Trophoblast cell (in vitro differentiated cells and primary cell): Measurements from ENCODE around the gene PRPF40A.

Experiments
- DNase-seq, 2 donors: peaks; one replicate each; pipeline ENCODE4 v3.0.0-alpha.2; 2016
- H2AFZ ChIP-seq: 2 replicates; pipeline ENCODE4 v1.6.1; 2013; ENCODE audit warnings: low read length, moderate library complexity, mild to moderate bottlenecking; ENCODE audit not compliant: insufficient read depth, poor library complexity
- H2AK5ac ChIP-seq: 2 replicates; pipeline ENCODE4 v1.6.1; 2013; ENCODE audit warnings: mild to moderate bottlenecking, low read length
- H2BK120ac ChIP-seq: 2 replicates; pipeline ENCODE4 v1.6.1; 2013; ENCODE audit warnings: low read length, mild to moderate bottlenecking, moderate library complexity; ENCODE audit not compliant: insufficient read depth, poor library complexity
- H2BK12ac ChIP-seq: 2 replicates; pipeline ENCODE4 v1.6.1; 2013; ENCODE audit warnings: mild to moderate bottlenecking, low read length, moderate library complexity
- H2BK5ac ChIP-seq: 2 replicates; pipeline ENCODE4 v1.6.1; 2013; ENCODE audit warnings: low read length, low read depth, moderate library complexity, mild to moderate bottlenecking; ENCODE audit not compliant: poor library complexity
- H3K14ac ChIP-seq: 2 replicates; pipeline ENCODE4 v1.6.1; 2013; ENCODE audit warnings: mild to moderate bottlenecking, low read length
- H3K18ac ChIP-seq: 2 replicates; pipeline ENCODE4 v1.6.1; 2013; ENCODE audit warnings: mild to moderate bottlenecking, low read length
- H3K23ac ChIP-seq: 2 replicates; pipeline ENCODE4 v1.6.1; 2013; ENCODE audit warnings: low read length
- H3K27ac ChIP-seq: 2 replicates; pipeline ENCODE4 v1.5.1; 2013; ENCODE audit warnings: low read depth, mild to moderate bottlenecking, inconsistent platforms, low read length, moderate library complexity
- H3K27me3 ChIP-seq: 2 replicates; pipeline ENCODE4 v1.6.1; 2013; ENCODE audit warnings: inconsistent platforms, mild to moderate bottlenecking, low read length, moderate library complexity; ENCODE audit not compliant: insufficient read depth
- H3K36me3 ChIP-seq, 2 experiments: 1 replicate in 1 of 2; 2 replicates in 1 of 2; pipeline ENCODE4 v1.6.1; 2013; ENCODE audit warnings: low read length in 2 of 2, mild to moderate bottlenecking in 2 of 2, moderate library complexity in 1 of 2; ENCODE audit not compliant: insufficient read depth in 2 of 2, control insufficient read depth in 1 of 2
- H3K4ac ChIP-seq: 2 replicates; pipeline ENCODE4 v1.6.1; 2013; ENCODE audit warnings: low read depth, mild to moderate bottlenecking, low read length, moderate library complexity
- H3K4me1 ChIP-seq, 2 experiments: 1 replicate in 1 of 2; 2 replicates in 1 of 2; pipeline ENCODE4 v1.6.1; 2013; ENCODE audit warnings: low read length in 2 of 2, mild to moderate bottlenecking in 2 of 2, moderate library complexity in 1 of 2; ENCODE audit not compliant: insufficient read depth in 2 of 2, control insufficient read depth in 1 of 2
- H3K4me2 ChIP-seq: 2 replicates; pipeline ENCODE4 v1.6.1; 2013; ENCODE audit warnings: inconsistent platforms, mild to moderate bottlenecking, low read length, moderate library complexity
- H3K4me3 ChIP-seq: 2 replicates; pipeline ENCODE4 v1.5.1; 2013; ENCODE audit warnings: mild to moderate bottlenecking, low read depth, low read length, inconsistent platforms
- H3K79me1 ChIP-seq: one replicate; pipeline ENCODE4 v1.6.1; 2013; ENCODE audit warnings: low read length
- H3K79me2 ChIP-seq: 2 replicates; pipeline ENCODE4 v1.6.1; 2013; ENCODE audit warnings: low read length, mild to moderate bottlenecking; ENCODE audit not compliant: control insufficient read depth, insufficient read depth, poor library complexity
- H3K9ac ChIP-seq: 2 replicates; pipeline ENCODE4 v1.6.1; 2013; ENCODE audit warnings: mild to moderate bottlenecking, low read length
- H3K9me3 ChIP-seq: 2 replicates; pipeline ENCODE4 v1.6.1; 2013; ENCODE audit warnings: low read depth, mild to moderate bottlenecking, control low read depth, inconsistent platforms, low read length; ENCODE audit not compliant: insufficient read depth
- H4K12ac ChIP-seq: 2 replicates; pipeline ENCODE4 v1.6.1; 2013; ENCODE audit warnings: low read depth, mild to moderate bottlenecking, low read length, moderate library complexity
- H4K8ac ChIP-seq: 2 replicates; pipeline ENCODE4 v1.6.1; 2013; ENCODE audit warnings: low read depth, mild to moderate bottlenecking, low read length, moderate library complexity
- H4K91ac ChIP-seq: one replicate; pipeline ENCODE4 v1.6.1; 2013; ENCODE audit warnings: low read depth, mild to moderate bottlenecking, low read length, moderate library complexity
- WGBS: extraction: QIAGEN DNeasy Blood & Tissue Kit; methylation state at CpG from one replicate; pipeline ENCODE4 v1.1.7; 2013; ENCODE audit warnings: missing lambda C conversion rate; ENCODE audit not compliant: insufficient read length, insufficient coverage; ENCODE audit errors: extremely low coverage; 5-methylcytosine and 5-hydroxymethylcytosine counted together

The PRPF40A gene

GRCh38 chr2:152638056-152638455 lies 79.2 kb downstream of the PRPF40A start:
- H3K18ac ChIP-seq, result no peak overlapping the region
- H3K36me3 ChIP-seq, result peaks cover 14 to 51% of the 10 kb centered on the region in 2 experiments
- no peak overlapping the region for H3K4me2 ChIP-seq
- H3K14ac ChIP-seq, result no peak overlapping the region
- no peak overlapping the region for H2BK12ac ChIP-seq
- no peak overlapping the region for H4K91ac ChIP-seq
- no peaks in the 10 kb centered on the region for H3K79me1 ChIP-seq
- no peak overlapping the region for H2BK120ac ChIP-seq
- H3K79me2 ChIP-seq, result no peaks in the 10 kb centered on the region
- no peak overlapping the region for H3K4me3 ChIP-seq
- no peak overlapping the region for H3K4ac ChIP-seq
- DNase-seq, result no peak
- no CpG with 5 or more reads among the region's 2 CpGs for WGBS
- H3K9ac ChIP-seq, result no peak overlapping the region
- no peak overlapping the region for H4K8ac ChIP-seq
- H2BK5ac ChIP-seq, result no peak overlapping the region
- no peak overlapping the region for H3K27ac ChIP-seq
- H3K23ac ChIP-seq, result no peak overlapping the region
- H2AFZ ChIP-seq, result no peak overlapping the region
- no peaks in the 10 kb centered on the region for H3K27me3 ChIP-seq
- no peaks in the 10 kb centered on the region for H3K9me3 ChIP-seq
- no peak overlapping the region for H2AK5ac ChIP-seq
- no peak overlapping the region for H4K12ac ChIP-seq
- H3K4me1 ChIP-seq, result peaks cover 0 to 2% of the 10 kb centered on the region in 2 experiments

GRCh38 chr2:152637251-152637650 lies 80.0 kb downstream of the PRPF40A start:
- H2AK5ac ChIP-seq, result no peak overlapping the region
- H3K4me2 ChIP-seq, result no peak overlapping the region
- H3K18ac ChIP-seq, result no peak overlapping the region
- H2BK12ac ChIP-seq, result no peak overlapping the region
- H3K4me3 ChIP-seq, result no peak overlapping the region
- DNase-seq, result no peak
- H4K8ac ChIP-seq, result no peak overlapping the region
- peaks cover 0 to 2% of the 10 kb centered on the region in 2 experiments for H3K4me1 ChIP-seq
- no peak overlapping the region for H2BK5ac ChIP-seq
- H2AFZ ChIP-seq, result no peak overlapping the region
- H3K27ac ChIP-seq, result no peak overlapping the region
- H2BK120ac ChIP-seq, result no peak overlapping the region
- H4K12ac ChIP-seq, result no peak overlapping the region
- no peaks in the 10 kb centered on the region for H3K79me2 ChIP-seq
- no peak overlapping the region for H3K23ac ChIP-seq
- no peaks in the 10 kb centered on the region for H3K9me3 ChIP-seq
- H3K14ac ChIP-seq, result no peak overlapping the region
- no peak overlapping the region for H4K91ac ChIP-seq
- H3K9ac ChIP-seq, result no peak overlapping the region
- peaks cover 11 to 48% of the 10 kb centered on the region in 2 experiments for H3K36me3 ChIP-seq
- H3K4ac ChIP-seq, result no peak overlapping the region
- no CpG with 5 or more reads among the region's 7 CpGs for WGBS
- H3K79me1 ChIP-seq, result no peaks in the 10 kb centered on the region
- no peaks in the 10 kb centered on the region for H3K27me3 ChIP-seq

GRCh38 chr2:152635635-152636298 lies 81.5 kb downstream of the PRPF40A start:
- H3K4me3 ChIP-seq, result no peak overlapping the region
- no peak overlapping the region for H3K4me2 ChIP-seq
- no peaks in the 10 kb centered on the region for H3K9me3 ChIP-seq
- H4K12ac ChIP-seq, result no peak overlapping the region
- no peak overlapping the region for H2BK12ac ChIP-seq
- H3K14ac ChIP-seq, result no peak overlapping the region
- H3K18ac ChIP-seq, result no peak overlapping the region
- no CpG with 5 or more reads among the region's 5 CpGs for WGBS
- H3K23ac ChIP-seq, result no peak overlapping the region
- peaks cover 13 to 48% of the 10 kb centered on the region in 2 experiments for H3K36me3 ChIP-seq
- no peak overlapping the region for H2AK5ac ChIP-seq
- H3K4me1 ChIP-seq, result peaks cover 0 to 2% of the 10 kb centered on the region in 2 experiments
- H2AFZ ChIP-seq, result no peak overlapping the region
- no peaks in the 10 kb centered on the region for H3K79me1 ChIP-seq
- DNase-seq, result peak; percentile 15 to 74
- no peak overlapping the region for H2BK5ac ChIP-seq
- H2BK120ac ChIP-seq, result no peak overlapping the region
- no peaks in the 10 kb centered on the region for H3K79me2 ChIP-seq
- H3K27ac ChIP-seq, result no peak overlapping the region
- no peak overlapping the region for H4K91ac ChIP-seq
- no peak overlapping the region for H4K8ac ChIP-seq
- H3K9ac ChIP-seq, result no peak overlapping the region
- no peak overlapping the region for H3K4ac ChIP-seq
- no peaks in the 10 kb centered on the region for H3K27me3 ChIP-seq

GRCh38 chr2:152632736-152633135 lies 84.5 kb downstream of the PRPF40A start:
- DNase-seq, result no peak
- WGBS, result no CpG with 5 or more reads among the region's 3 CpGs

More at GRCh38 chr2:152632736-152633135, 84.5 kb downstream of the PRPF40A start:
- H3K9me3 ChIP-seq, result no peaks in the 10 kb centered on the region
- H2AFZ ChIP-seq, result no peak overlapping the region
- no peak overlapping the region for H4K12ac ChIP-seq
- no peaks in the 10 kb centered on the region for H3K27me3 ChIP-seq
- H3K4me2 ChIP-seq, result no peak overlapping the region
- H3K4ac ChIP-seq, result no peak overlapping the region
- H3K4me1 ChIP-seq, result peaks cover 0 to 2% of the 10 kb centered on the region in 2 experiments
- H3K14ac ChIP-seq, result no peak overlapping the region
- no peaks in the 10 kb centered on the region for H3K79me1 ChIP-seq
- no peaks in the 10 kb centered on the region for H3K79me2 ChIP-seq
- H4K8ac ChIP-seq, result no peak overlapping the region
- peaks cover 12 to 36% of the 10 kb centered on the region in 2 experiments for H3K36me3 ChIP-seq
- no peak overlapping the region for H3K23ac ChIP-seq
- H2BK5ac ChIP-seq, result no peak overlapping the region
- no peak overlapping the region for H3K9ac ChIP-seq
- no peak overlapping the region for H2AK5ac ChIP-seq
- H2BK120ac ChIP-seq, result no peak overlapping the region
- H3K27ac ChIP-seq, result no peak overlapping the region
- H3K4me3 ChIP-seq, result no peak overlapping the region
- H4K91ac ChIP-seq, result no peak overlapping the region
- H3K18ac ChIP-seq, result no peak overlapping the region
- H2BK12ac ChIP-seq, result no peak overlapping the region
